NCI-H1417 treated with DMSO at 0.1 percent for 48 hours (cell line): Measurements from ENCODE around the gene SCAPER.

Experiments used
- DNase-seq: peaks from one replicate; lab custom pipeline; 2025; lab: John Stamatoyannopoulos, UW

Gene SCAPER, protein sequence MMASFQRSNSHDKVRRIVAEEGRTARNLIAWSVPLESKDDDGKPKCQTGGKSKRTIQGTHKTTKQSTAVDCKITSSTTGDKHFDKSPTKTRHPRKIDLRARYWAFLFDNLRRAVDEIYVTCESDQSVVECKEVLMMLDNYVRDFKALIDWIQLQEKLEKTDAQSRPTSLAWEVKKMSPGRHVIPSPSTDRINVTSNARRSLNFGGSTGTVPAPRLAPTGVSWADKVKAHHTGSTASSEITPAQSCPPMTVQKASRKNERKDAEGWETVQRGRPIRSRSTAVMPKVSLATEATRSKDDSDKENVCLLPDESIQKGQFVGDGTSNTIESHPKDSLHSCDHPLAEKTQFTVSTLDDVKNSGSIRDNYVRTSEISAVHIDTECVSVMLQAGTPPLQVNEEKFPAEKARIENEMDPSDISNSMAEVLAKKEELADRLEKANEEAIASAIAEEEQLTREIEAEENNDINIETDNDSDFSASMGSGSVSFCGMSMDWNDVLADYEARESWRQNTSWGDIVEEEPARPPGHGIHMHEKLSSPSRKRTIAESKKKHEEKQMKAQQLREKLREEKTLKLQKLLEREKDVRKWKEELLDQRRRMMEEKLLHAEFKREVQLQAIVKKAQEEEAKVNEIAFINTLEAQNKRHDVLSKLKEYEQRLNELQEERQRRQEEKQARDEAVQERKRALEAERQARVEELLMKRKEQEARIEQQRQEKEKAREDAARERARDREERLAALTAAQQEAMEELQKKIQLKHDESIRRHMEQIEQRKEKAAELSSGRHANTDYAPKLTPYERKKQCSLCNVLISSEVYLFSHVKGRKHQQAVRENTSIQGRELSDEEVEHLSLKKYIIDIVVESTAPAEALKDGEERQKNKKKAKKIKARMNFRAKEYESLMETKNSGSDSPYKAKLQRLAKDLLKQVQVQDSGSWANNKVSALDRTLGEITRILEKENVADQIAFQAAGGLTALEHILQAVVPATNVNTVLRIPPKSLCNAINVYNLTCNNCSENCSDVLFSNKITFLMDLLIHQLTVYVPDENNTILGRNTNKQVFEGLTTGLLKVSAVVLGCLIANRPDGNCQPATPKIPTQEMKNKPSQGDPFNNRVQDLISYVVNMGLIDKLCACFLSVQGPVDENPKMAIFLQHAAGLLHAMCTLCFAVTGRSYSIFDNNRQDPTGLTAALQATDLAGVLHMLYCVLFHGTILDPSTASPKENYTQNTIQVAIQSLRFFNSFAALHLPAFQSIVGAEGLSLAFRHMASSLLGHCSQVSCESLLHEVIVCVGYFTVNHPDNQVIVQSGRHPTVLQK (N-terminal part only)

GRCh38 chr15:76905013-76905839 is at the start of gene SCAPER:
Gene SCAPER (minus strand): TSS chr15:76905340. CDS start chr15:76883817, 21,523 bp downstream.
- DNase-seq = peak; percentile 89

- no peak for DNase-seq
Measured at GRCh38 chr15:76954744-76955143, 49.6 kb upstream of the SCAPER start.

- no peak for DNase-seq
Measured at GRCh38 chr15:76953913-76954312, 48.8 kb upstream of the SCAPER start.

DNA sequence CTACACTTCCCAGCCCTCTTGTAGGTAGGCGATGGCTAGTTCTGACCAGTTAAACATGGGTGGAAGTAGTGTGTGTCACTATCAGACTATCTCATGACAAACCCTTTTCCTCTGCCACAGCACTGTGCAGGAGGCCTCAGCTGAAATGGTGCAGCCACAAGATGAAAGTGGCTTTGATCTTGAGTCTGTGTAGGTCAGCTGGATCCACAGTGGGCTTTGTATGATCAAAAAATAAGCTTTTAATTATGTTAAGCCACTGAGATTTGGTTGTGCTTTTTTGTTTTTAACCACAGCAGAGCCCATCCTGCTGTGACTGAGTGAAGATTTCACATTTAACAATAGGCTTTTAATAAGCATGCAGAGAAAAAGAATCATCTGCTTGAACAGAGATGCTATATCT is 46.1 kb upstream of the SCAPER start:
- DNase-seq = no peak

GRCh38 chr15:76947454-76947853 is 42.3 kb upstream of the SCAPER start:
- DNase-seq = no peak

DNA sequence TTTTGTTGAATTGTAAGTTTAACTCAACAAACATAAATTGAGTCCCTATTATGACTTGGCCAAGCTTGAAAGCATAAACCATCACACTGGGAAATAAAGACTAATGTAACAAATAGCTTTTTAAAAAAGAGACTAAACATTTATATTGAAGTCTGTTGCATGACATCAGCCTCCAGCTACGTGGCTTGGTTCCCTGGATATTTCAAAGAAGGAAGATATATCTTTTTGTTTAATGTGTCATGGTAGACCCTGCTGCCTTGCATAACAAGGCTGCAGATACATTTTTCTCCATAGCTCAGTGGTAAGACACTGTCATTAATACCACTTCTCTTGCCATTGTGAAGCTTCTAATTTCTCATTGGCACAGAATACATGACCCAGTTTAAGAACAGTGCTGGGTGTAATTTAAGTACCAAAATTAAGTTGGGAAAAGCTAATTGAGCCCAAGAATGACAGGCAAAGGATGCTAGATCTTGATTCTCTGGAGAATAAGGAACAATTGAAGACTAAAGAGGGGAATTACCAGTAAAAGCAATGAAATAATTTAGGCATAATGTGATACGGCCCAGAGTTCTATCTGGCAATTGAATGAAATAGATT is 40.5 kb upstream of the SCAPER start:
- no peak for DNase-seq

- no peak for DNase-seq
Measured at GRCh38 chr15:76942331-76942730, 37.2 kb upstream of the SCAPER start.

DNA sequence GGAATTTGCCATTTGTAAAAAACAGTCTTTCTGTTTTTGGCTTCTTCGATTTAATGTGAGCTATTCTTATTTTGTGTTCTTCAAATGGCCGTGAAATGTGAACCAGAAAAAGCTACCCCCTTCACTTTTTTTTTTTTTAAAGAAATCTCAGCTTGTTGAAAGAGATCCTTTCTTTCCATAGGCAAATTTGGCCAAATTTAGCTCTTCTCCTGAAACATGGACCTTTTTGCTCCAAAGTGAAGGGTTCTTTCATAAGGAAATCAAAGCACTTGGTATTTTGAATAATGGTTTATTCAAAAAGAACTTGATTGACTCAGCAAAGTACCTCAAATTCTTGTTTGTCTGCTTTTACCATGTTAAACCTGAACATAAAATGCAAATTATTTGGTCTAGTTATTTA is 36.5 kb upstream of the SCAPER start:
- DNase-seq = no peak

DNA sequence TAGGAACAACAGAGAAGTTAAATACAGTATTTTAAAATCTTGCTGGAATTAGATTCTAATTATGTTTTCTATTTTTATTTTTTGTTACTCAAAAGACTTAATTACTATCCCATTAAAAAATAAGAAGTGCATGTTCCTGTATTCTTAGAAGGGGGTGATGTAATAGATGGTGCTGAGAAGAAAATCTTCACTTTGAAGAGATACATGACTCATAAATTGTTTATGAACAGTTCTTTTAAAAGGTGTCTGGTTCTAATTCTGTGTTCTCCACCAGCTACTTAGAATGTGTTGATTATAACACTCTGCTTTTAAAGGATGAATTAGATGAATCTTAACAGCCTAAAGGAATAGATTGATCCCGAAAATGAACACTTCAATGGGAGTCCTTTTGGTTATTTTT is 34.6 kb upstream of the SCAPER start:
- no peak for DNase-seq

GRCh38 chr15:76938752-76939151 is 33.6 kb upstream of the SCAPER start:
- no peak for DNase-seq

DNA sequence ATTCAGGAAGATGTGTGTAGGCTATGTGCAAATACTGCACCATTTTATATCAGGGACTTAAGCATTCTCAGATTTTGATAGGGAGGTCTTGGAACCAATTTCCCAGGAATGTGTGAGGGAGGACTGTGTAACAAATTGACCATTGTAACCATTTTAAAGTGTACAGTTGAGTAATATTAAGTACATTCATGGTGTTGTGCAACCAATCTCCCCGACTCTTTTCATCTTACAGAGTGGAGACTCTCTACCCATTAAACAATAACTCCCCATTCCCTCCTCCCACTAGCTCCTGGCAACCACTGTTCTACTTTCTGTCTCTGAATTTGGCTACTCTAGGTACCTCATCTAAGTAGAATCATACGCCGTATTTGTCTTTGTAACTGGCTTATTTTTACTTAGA is 31.5 kb upstream of the SCAPER start:
- no peak for DNase-seq

DNA sequence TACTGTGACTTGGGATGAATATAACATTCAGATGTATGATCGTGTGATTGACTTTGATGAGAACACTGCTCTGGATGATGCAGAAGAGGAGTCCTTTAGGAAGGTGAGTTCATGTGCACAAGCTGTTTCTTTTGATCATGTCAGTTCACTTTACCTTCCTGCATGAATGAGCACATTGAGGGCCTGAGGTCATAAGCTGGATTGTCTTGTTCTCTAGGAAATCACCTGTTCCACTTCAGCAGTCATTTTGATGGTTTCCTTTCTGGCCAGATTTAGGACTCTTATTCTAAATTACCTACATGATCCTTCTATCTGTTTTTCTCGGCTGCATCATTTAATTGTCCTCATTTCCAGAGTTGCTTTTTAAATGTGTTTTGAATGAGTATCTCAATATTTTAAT is 30.5 kb upstream of the SCAPER start:
- no peak for DNase-seq

GRCh38 chr15:76932135-76932966 is 27.2 kb upstream of the SCAPER start:
- no peak for DNase-seq

DNA sequence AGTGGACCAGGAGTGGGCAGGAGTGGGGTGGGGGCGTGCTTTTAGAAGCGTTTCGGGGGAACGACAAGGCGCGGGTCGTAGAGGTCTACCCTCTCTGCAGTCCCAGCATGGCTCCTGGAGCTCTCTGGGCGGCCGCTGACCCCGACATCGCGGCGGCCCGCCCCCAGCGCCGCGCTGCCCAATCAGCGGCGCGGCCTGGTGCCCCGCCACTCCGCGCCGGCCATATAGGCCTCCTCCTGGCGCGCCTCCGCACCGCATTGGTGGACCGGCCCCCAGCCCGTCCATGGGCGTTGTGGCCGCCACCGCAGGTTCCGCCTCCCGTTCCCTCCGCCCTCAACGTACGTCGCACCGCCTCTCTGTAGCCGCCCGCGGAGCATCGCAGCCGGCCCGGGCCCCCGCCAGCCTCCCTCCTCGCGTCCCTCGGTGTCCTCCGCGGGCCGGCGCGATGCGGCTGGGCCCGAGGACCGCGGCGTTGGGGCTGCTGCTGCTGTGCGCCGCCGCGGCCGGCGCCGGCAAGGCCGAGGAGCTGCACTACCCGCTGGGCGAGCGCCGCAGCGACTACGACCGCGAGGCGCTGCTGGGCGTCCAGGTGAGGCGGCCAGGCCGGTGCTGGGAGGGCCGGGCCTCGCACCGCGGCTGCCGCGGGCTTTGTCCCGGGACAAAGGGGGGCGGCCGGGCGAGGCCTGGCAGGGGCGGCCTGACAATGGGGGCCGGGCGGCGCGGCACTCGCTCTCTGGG is 26.4 kb upstream of the SCAPER start, which contains the start of gene RCN2:
Gene RCN2 (plus strand): TSS at position 353 of the 738 bp plus-strand sequence. CDS start 93 bp downstream, at position 446.
- DNase-seq = peak; percentile 86

DNA sequence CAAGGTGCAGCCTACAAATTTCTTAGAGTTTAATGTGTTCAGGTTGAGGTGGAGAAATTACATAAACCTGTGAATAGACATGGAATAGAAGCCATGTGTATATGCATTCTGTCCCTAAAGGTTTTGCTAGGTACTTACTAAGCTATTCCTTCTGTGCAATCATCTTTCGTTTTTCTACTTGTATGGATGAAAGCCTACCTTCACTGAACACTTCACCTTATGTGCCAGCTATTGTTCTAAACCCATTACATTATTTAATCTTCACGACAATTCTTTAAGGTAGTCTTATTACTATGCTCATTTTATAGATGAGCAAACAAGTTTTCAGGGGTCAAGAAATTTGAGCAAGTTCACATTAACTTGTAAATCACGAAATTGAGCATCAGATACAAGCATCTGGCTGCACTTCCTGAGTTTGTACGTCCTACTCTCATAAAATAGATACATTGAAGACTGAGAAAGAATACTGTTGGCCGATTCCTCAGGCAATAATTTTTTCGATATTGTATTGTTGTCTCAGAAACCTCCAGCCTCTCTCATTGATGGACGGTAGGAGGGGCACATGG is 25.8 kb upstream of the SCAPER start:
- DNase-seq = no peak

- no peak for DNase-seq
Measured at GRCh38 chr15:76929011-76929760, 24.0 kb upstream of the SCAPER start.

GRCh38 chr15:76928201-76928600 is 23.1 kb upstream of the SCAPER start:
- DNase-seq = no peak

DNA sequence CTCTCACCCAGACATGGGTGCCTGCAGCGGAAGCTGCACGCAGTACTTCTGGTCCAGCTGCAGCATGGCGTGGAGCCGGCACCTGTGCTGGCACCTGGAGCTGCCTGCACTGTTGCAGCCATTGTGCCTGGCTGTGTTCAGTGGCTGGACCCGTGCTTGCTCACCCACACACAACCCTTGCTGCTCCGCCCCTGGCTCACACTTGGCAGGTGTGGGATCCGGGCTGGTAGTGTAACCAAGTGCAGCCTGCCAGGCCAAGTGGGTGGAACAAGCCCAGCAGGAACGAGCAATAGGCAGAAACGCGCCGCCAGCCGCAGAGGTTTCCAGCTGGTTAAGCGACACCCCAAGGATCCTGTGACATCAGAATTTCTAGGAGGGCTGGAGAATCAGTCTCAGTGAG is 11.2 kb upstream of the SCAPER start:
- no peak for DNase-seq
